H9 (cell line): ENCODE data around the gene ARSI. TPM values are rescaled to one million over a fixed set of nuclear protein-coding genes. Genes with fewer than 3 reads are reported as not detected.

Experiments used
- DNase-seq: peaks from one replicate; pipeline ENCODE4 v3.0.0-alpha.2; 2017
- H2AFZ ChIP-seq: one replicate; pipeline ENCODE4 v1.6.1; 2013; ENCODE audit warnings: mild to moderate bottlenecking, low read length, control low read depth, moderate library complexity
- H2AK5ac ChIP-seq: 2 replicates; pipeline ENCODE4 v1.6.1; 2013; ENCODE audit warnings: low read length, control low read depth, mixed read lengths; ENCODE audit not compliant: insufficient read length
- H2BK120ac ChIP-seq: one replicate; pipeline ENCODE4 v1.6.1; 2013; ENCODE audit warnings: low read depth, mild to moderate bottlenecking, low read length, control low read depth, inconsistent platforms; ENCODE audit not compliant: poor library complexity, severe bottlenecking
- H2BK12ac ChIP-seq: 2 replicates; pipeline ENCODE4 v1.6.1; 2013; ENCODE audit warnings: low read length, control low read depth, mixed read lengths, low read depth; ENCODE audit not compliant: insufficient read length
- H2BK15ac ChIP-seq: 2 replicates; pipeline ENCODE4 v1.6.1; 2013; ENCODE audit warnings: low read depth, low read length, control low read depth
- H2BK20ac ChIP-seq: one replicate; pipeline ENCODE4 v1.6.1; 2013; ENCODE audit warnings: low read depth, mild to moderate bottlenecking, low read length, control low read depth, inconsistent platforms; ENCODE audit not compliant: poor library complexity, severe bottlenecking
- H2BK5ac ChIP-seq: 2 replicates; pipeline ENCODE4 v1.6.1; 2013; ENCODE audit warnings: low read length, control low read depth, mixed read lengths; ENCODE audit not compliant: insufficient read length
- H3K14ac ChIP-seq: 2 replicates; pipeline ENCODE4 v1.6.1; 2013; ENCODE audit warnings: low read length, control low read depth; ENCODE audit not compliant: insufficient read depth
- H3K18ac ChIP-seq: 2 replicates; pipeline ENCODE4 v1.6.1; 2013; ENCODE audit warnings: low read depth, mild to moderate bottlenecking, mixed read lengths, low read length, control low read depth; ENCODE audit not compliant: insufficient read length
- H3K23ac ChIP-seq: 2 replicates; pipeline ENCODE4 v1.6.1; 2013; ENCODE audit warnings: low read length, control low read depth, mixed read lengths, low read depth; ENCODE audit not compliant: insufficient read length
- H3K23me2 ChIP-seq: 2 replicates; pipeline ENCODE4 v1.6.1; 2013; ENCODE audit warnings: low read depth, mild to moderate bottlenecking, mixed read lengths, low read length, control low read depth; ENCODE audit not compliant: insufficient read length, poor library complexity, severe bottlenecking
- H3K27ac ChIP-seq: 2 replicates; pipeline ENCODE4 v1.5.1; 2013; ENCODE audit warnings: low read length, control low read depth, mixed read lengths, low read depth; ENCODE audit not compliant: insufficient read length
- H3K27me3 ChIP-seq: 2 replicates; pipeline ENCODE4 v1.6.1; 2013; ENCODE audit warnings: low read length, control low read depth, inconsistent platforms; ENCODE audit not compliant: insufficient read depth
- H3K4ac ChIP-seq: 2 replicates; pipeline ENCODE4 v1.6.1; 2013; ENCODE audit warnings: low read depth, mild to moderate bottlenecking, control low read depth, inconsistent platforms, low read length, moderate library complexity
- H3K4me1 ChIP-seq: 2 replicates; pipeline ENCODE4 v1.6.1; 2013; ENCODE audit warnings: low read length, control low read depth, inconsistent platforms; ENCODE audit not compliant: insufficient read depth
- H3K4me2 ChIP-seq: 2 replicates; pipeline ENCODE4 v1.6.1; 2013; ENCODE audit warnings: low read length, control low read depth, mixed read lengths; ENCODE audit not compliant: insufficient read length, insufficient read depth
- H3K56ac ChIP-seq: 2 replicates; pipeline ENCODE4 v1.6.1; 2013; ENCODE audit warnings: low read depth, mild to moderate bottlenecking, mixed read lengths, low read length, control low read depth; ENCODE audit not compliant: insufficient read length
- H3K79me1 ChIP-seq: 2 replicates; pipeline ENCODE4 v1.6.1; 2013; ENCODE audit warnings: low read depth, mild to moderate bottlenecking, moderate library complexity, low read length, control low read depth, inconsistent platforms; ENCODE audit not compliant: insufficient read depth, poor library complexity, severe bottlenecking
- H3K79me2 ChIP-seq: 2 replicates; pipeline ENCODE4 v1.6.1; 2013; ENCODE audit warnings: low read length, control low read depth, inconsistent platforms; ENCODE audit not compliant: insufficient read depth
- H3K9ac ChIP-seq: 2 replicates; pipeline ENCODE4 v1.6.1; 2013; ENCODE audit warnings: low read length, control low read depth, mixed read lengths; ENCODE audit not compliant: insufficient read length; ENCODE audit errors: extremely low read depth
- H3K9me3 ChIP-seq: one replicate; pipeline ENCODE4 v1.6.1; 2013; ENCODE audit warnings: low read depth, low read length, inconsistent platforms; ENCODE audit not compliant: control insufficient read depth
- H3T11ph ChIP-seq: one replicate; pipeline ENCODE4 v1.6.1; 2013; ENCODE audit warnings: mild to moderate bottlenecking, low read length, control low read depth, inconsistent platforms
- H4K20me1 ChIP-seq: one replicate; pipeline ENCODE4 v1.6.1; 2013; ENCODE audit not compliant: control insufficient read depth, insufficient read length, insufficient read depth
- H4K5ac ChIP-seq: 2 replicates; pipeline ENCODE4 v1.6.1; 2013; ENCODE audit warnings: low read depth, mild to moderate bottlenecking, mixed read lengths, low read length, control low read depth; ENCODE audit not compliant: insufficient read length
- H4K8ac ChIP-seq: replicated peaks from 2 replicates; pipeline ENCODE4 v1.6.1; 2013; ENCODE audit warnings: low read length, control low read depth, mixed read lengths, low read depth; ENCODE audit not compliant: insufficient read length
- H4K91ac ChIP-seq: 2 replicates; pipeline ENCODE4 v1.6.1; 2013; ENCODE audit warnings: low read depth, mild to moderate bottlenecking, moderate library complexity, mixed read lengths, low read length, control low read depth; ENCODE audit not compliant: insufficient read length
- H3K27ac Mint-ChIP-seq, 3 experiments: 2 replicates in 2 of 3; 3 replicates in 1 of 3; pipeline ENCODE4 v1.8.0; 2020 to 2021; ENCODE audit warnings: mixed read lengths in 3 of 3, mild to moderate bottlenecking in 1 of 3, moderate library complexity in 1 of 3
- H3K27me3 Mint-ChIP-seq: 2 replicates; pipeline ENCODE4 v1.8.0; 2021; ENCODE audit warnings: low read depth, mild to moderate bottlenecking, moderate library complexity, mixed read lengths
- H3K36me3 Mint-ChIP-seq, 3 experiments: 2 replicates in 2 of 3; 3 replicates in 1 of 3; pipeline ENCODE4 v1.8.0; 2020 to 2021; ENCODE audit warnings: low read depth in 3 of 3, mixed read lengths in 3 of 3; ENCODE audit not compliant: insufficient read depth in 1 of 3
- H3K4me1 Mint-ChIP-seq, 2 experiments: 2 replicates each; pipeline ENCODE4 v1.8.0; 2020; ENCODE audit warnings: mixed read lengths in 2 of 2
- H3K4me3 Mint-ChIP-seq, 2 experiments: 2 replicates in 1 of 2; 3 replicates in 1 of 2; pipeline ENCODE4 v1.8.0; 2020 to 2021; ENCODE audit warnings: mild to moderate bottlenecking in 2 of 2, mixed read lengths in 2 of 2, moderate library complexity in 1 of 2
- H3K9me3 Mint-ChIP-seq, 2 experiments: 2 replicates in 1 of 2; 3 replicates in 1 of 2; pipeline ENCODE4 v1.8.0; 2020; ENCODE audit warnings: mild to moderate bottlenecking in 2 of 2, mixed read lengths in 2 of 2, moderate library complexity in 1 of 2
- CTCF ChIP-seq: fragments of 200-600 bp; sonication (generic); conservative IDR thresholded peaks from 3 replicates; pipeline ENCODE4 v1.8.0; 2021; ENCODE audit warnings: antibody characterized with exemption, mild to moderate bottlenecking
- WGBS: extraction: QIAGEN DNeasy Blood & Tissue Kit; methylation state at CpG from one replicate; pipeline ENCODE4 v1.1.7; 2013; ENCODE audit warnings: missing lambda C conversion rate, low lambda C conversion rate, mixed read lengths; ENCODE audit not compliant: insufficient read length; ENCODE audit errors: extremely low coverage; 5-methylcytosine and 5-hydroxymethylcytosine counted together
- total RNA-seq: library from RNA; stranded (reverse); gene quantifications from 2 replicates; pipeline ENCODE4 v1.2.1, GENCODE V29; 2021

The ARSI gene
- total RNA-seq, 1 experiment from 2014 or later: 1.7 TPM

DNA sequence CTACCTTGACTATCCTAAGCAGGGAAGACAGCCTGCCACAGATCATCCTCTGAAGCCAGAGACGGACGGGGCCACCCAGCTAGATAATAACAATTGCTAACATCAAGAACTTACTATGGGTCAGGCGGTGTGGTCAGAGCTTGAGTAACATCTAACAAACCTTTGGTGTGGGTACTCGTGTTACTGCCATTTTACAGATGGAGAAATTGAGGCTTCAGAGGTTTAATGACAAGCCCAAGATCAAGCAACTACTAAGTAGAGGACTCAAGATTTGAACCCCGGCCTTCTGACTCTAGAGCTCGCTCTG, 16.7 kb upstream of the ARSI start:
- no peak overlapping the region for H2BK12ac ChIP-seq
- 0 out of 2 replicates have a peak, but pooled peaks cover 2% of the 10 kb centered on the region for H3K4me1 ChIP-seq
- H3K4me3 Mint-ChIP-seq: no peak overlapping the region
- no peak overlapping the region for H2BK15ac ChIP-seq
- WGBS: no CpG with 5 or more reads among the region's 6 CpGs
- no peak overlapping the region for H4K8ac ChIP-seq
- peaks cover 15 to 20% of the 10 kb centered on the region in 2 experiments for H3K4me1 Mint-ChIP-seq
- no peak overlapping the region for H2AK5ac ChIP-seq
- H3K36me3 Mint-ChIP-seq: no peaks in the 10 kb centered on the region
- H3K79me2 ChIP-seq: no peaks in the 10 kb centered on the region
- no peaks in the 10 kb centered on the region for H3K9me3 ChIP-seq
- no peak overlapping the region for H3K27ac Mint-ChIP-seq
- no peaks in the 10 kb centered on the region for H4K20me1 ChIP-seq
- H2BK20ac ChIP-seq: no peak overlapping the region
- H3K27ac ChIP-seq: no peak overlapping the region
- DNase-seq: no peak
- no peak overlapping the region for H2AFZ ChIP-seq
- no peak overlapping the region for H3K23ac ChIP-seq
- H3T11ph ChIP-seq: no peak overlapping the region
- H4K5ac ChIP-seq: no peak overlapping the region
- H2BK120ac ChIP-seq: no peak overlapping the region
- H2BK5ac ChIP-seq: no peak overlapping the region
- no peak overlapping the region for H3K56ac ChIP-seq
- H3K27me3 Mint-ChIP-seq: no peaks in the 10 kb centered on the region; the same call in none of the 2 replicates
- H3K4ac ChIP-seq: no peak overlapping the region
- H3K4me2 ChIP-seq: no peak overlapping the region
- no peaks in the 10 kb centered on the region for H3K23me2 ChIP-seq
- no peaks in the 10 kb centered on the region for H3K27me3 ChIP-seq
- no peak overlapping the region for H4K91ac ChIP-seq
- H3K18ac ChIP-seq: no peak overlapping the region
- TF ChIP-seq CTCF: no peak
- no peak overlapping the region for H3K9ac ChIP-seq
- H3K14ac ChIP-seq: no peak overlapping the region
- H3K9me3 Mint-ChIP-seq: no peaks in the 10 kb centered on the region
- H3K79me1 ChIP-seq: no peaks in the 10 kb centered on the region
